Ovary (tissue), 3 donors: ENCODE measurements around the gene ADARB2.

ENCODE experiments used
- EP300 ChIP-seq: sonication (generic); formaldehyde crosslinking; IDR thresholded peaks from one replicate; pipeline ENCODE4 v1.6.1; 2017; ENCODE audit warnings: antibody characterized with exemption
- POLR2A ChIP-seq: fragments of 450-650 bp; IDR thresholded peaks from one replicate; pipeline ENCODE4 v1.6.1; 2017; ENCODE audit warnings: antibody characterized with exemption, mild to moderate bottlenecking, moderate library complexity
- TF ChIP-seq, protein P1 (sequence below), 3 donors: fragments of 450-650 bp in 2 of 3; fragments of 200-600 bp in 1 of 3; IDR thresholded peaks; one replicate each; pipeline versions ENCODE4 v1.5.1 to v1.8.0; 2016 to 2022; ENCODE audit warnings: antibody characterized with exemption in 3 of 3, mild to moderate bottlenecking in 1 of 3
- donor health status: DM: no; HTN: no; CAD: no.

DNA sequence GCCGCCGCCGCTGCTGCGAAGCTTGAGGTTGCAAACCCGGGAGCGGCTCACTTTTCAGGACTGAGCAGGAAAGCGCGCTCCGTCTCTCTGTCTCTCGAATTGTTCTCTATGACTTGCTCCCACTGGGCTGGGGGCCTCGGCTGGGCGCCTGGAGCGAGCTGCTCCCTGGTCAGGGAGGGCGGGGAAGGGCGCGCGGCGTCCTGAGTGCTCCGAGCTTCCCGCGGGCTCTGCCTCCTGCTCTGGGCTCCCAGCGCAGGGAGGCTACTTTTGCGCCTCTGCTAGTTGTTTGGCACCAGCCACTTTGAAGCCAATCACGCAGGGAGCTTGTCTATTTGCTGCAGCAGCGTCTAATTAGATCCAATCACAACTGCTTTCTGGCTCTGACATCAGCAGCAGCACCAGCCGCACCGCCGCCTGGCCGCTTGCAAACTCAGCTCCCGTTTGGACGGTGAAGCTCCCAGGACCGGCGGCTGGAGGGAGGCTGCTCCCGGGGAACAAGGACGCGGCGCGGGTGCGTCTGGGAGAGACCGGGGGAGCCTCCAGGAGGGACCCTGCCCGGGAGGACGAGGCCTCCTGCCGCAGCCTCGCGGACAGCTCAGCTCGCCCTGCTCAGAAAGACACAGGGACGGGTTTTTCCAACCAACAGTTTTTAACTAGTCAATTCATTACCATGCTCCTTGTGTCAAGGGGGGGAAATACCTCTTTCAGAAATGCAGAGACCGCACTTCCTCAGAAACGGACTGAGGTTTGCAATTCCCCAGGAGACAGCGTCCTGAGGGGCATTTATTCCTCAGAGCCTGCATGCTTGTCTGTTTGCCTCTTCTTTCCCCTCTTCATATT is at the start of gene ADARB2:
- TF ChIP-seq POLR2A (no peak), EP300 (no peak)
- TF ChIP-seq, protein P1, sequence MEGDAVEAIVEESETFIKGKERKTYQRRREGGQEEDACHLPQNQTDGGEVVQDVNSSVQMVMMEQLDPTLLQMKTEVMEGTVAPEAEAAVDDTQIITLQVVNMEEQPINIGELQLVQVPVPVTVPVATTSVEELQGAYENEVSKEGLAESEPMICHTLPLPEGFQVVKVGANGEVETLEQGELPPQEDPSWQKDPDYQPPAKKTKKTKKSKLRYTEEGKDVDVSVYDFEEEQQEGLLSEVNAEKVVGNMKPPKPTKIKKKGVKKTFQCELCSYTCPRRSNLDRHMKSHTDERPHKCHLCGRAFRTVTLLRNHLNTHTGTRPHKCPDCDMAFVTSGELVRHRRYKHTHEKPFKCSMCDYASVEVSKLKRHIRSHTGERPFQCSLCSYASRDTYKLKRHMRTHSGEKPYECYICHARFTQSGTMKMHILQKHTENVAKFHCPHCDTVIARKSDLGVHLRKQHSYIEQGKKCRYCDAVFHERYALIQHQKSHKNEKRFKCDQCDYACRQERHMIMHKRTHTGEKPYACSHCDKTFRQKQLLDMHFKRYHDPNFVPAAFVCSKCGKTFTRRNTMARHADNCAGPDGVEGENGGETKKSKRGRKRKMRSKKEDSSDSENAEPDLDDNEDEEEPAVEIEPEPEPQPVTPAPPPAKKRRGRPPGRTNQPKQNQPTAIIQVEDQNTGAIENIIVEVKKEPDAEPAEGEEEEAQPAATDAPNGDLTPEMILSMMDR (IDR thresholded peaks at IDR 0.05), result no peak
